HG02870 (cell line): ENCODE data around the gene ZYG11B.
"Not testable (repeated sequence)": the region's sequence is repeated elsewhere in the genome, so short reads cannot be mapped to it uniquely, and the experiment has no call there.

ENCODE experiments used
- ATAC-seq: cut with Tn5 transposase; IDR thresholded peaks from one replicate; pipeline ENCODE4 v1.9.1; 2021; ENCODE audit warnings: mild to moderate bottlenecking, moderate library complexity; ENCODE audit not compliant: unreplicated experiment

Gene ZYG11B

GRCh38 chr1:52706941-52707926 lies 19.0 kb upstream of the ZYG11B start:
- ATAC-seq: no peak

GRCh38 chr1:52707927-52708655 lies 18.2 kb upstream of the ZYG11B start:
- no peak for ATAC-seq

- no peak for ATAC-seq
These were observed 17.2 kb upstream of the ZYG11B start for GRCh38 chr1:52709016-52709415.

- no peak for ATAC-seq
These were observed 12.7 kb upstream of the ZYG11B start for GRCh38 chr1:52713590-52713989.

- ATAC-seq: not testable (repeated sequence)
These were observed 11.0 kb upstream of the ZYG11B start for GRCh38 chr1:52715296-52715695.

- no peak for ATAC-seq
These were observed 3.0 kb upstream of the ZYG11B start for GRCh38 chr1:52723260-52723659.

GRCh38 chr1:52725903-52726264 lies 369 bp upstream of the ZYG11B start:
- ATAC-seq: no peak

GRCh38 chr1:52727114-52727586 lies 897 bp downstream of the ZYG11B start:
- ATAC-seq: no peak

GRCh38 chr1:52727956-52728656 lies 1.9 kb downstream of the ZYG11B start:
- no peak for ATAC-seq

- ATAC-seq: no peak
These were observed 7.1 kb downstream of the ZYG11B start for GRCh38 chr1:52733368-52733767.

- ATAC-seq: not testable (repeated sequence)
These were observed 9.1 kb downstream of the ZYG11B start for GRCh38 chr1:52735371-52735770.

GRCh38 chr1:52738148-52738547 lies 11.9 kb downstream of the ZYG11B start:
- no peak for ATAC-seq

- no peak for ATAC-seq
These were observed 12.6 kb downstream of the ZYG11B start for GRCh38 chr1:52738893-52739292.

GRCh38 chr1:52739699-52740467 lies 13.6 kb downstream of the ZYG11B start:
- no peak for ATAC-seq

- ATAC-seq: no peak
These were observed 15.0 kb downstream of the ZYG11B start for GRCh38 chr1:52741259-52741658.

GRCh38 chr1:52746189-52746588 lies 19.9 kb downstream of the ZYG11B start:
- no peak for ATAC-seq

- ATAC-seq: no peak
These were observed 21.2 kb downstream of the ZYG11B start for GRCh38 chr1:52747450-52747849.

GRCh38 chr1:52748119-52748518 lies 21.9 kb downstream of the ZYG11B start:
- no peak for ATAC-seq

- not testable (repeated sequence) for ATAC-seq
These were observed 23.2 kb downstream of the ZYG11B start for GRCh38 chr1:52749496-52749895.

- not testable (repeated sequence) for ATAC-seq
These were observed 23.9 kb downstream of the ZYG11B start for GRCh38 chr1:52750139-52750538.
